ENCODE measurements around the gene ERN1. TPM values are rescaled to one million over a fixed set of nuclear protein-coding genes. Genes with fewer than 3 reads are reported as not detected.

Gene ERN1
- total and polyA plus RNA-seq, 2 experiments from 2014 or later, result 10.3 to 16.5 TPM

DNA sequence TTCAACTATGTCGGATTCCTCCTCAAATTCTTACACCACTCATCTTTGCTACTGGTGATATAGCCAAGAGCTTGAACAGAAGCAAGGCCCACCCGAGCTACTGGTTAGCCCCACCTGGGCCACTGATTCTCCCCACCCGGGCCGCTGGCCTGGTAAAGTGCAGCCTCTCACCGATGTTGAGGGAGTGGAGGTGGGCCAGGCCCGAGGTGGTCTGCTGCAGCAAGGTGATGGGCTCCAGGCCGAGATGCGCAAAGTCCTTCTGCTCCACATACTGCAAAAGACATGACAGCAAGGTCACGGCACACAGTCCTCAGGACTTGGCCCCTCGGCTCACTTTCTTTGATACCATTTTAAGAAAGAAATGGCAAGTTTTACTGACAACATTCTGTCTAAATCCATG is 76.8 kb downstream of the ERN1 start:
- Histone ChIP-seq H4K20me1 (ENCODE audit: insufficient read depth, poor library complexity, severe bottlenecking) (no peaks in the 10 kb centered on the region), H3K9me2 (replicated peaks; ENCODE audit: insufficient read depth) (no peaks in the 10 kb centered on the region), H3K4me2 (no peak overlapping the region), H3K4me1 (ENCODE audit: insufficient read depth) (no peaks in the 10 kb centered on the region), H2AFZ (no peak overlapping the region), H3K27me3 (no peaks in the 10 kb centered on the region), H3K9me3 (ENCODE audit: low read depth) (no peaks in the 10 kb centered on the region), H3K4me3 (no peak overlapping the region), H3K79me2 (no peaks in the 10 kb centered on the region), H3K27ac (no peak overlapping the region), H3K36me3 (replicated peaks; ENCODE audit: insufficient read depth, low read depth) (no peaks in the 10 kb centered on the region)
- no peak for DNase-seq (ENCODE audit: low spot score)
- 96% methylated on average over 10 of the region's 10 CpGs for WGBS (ENCODE audit: low lambda C conversion rate, missing lambda C conversion rate)
- TF ChIP-seq EZH2 (IDR thresholded peaks at IDR 0.05; ENCODE audit: borderline replicate concordance) (no peak), EZH2phosphoT487 (IDR thresholded peaks at IDR 0.05; ENCODE audit: low read depth, severe bottlenecking, unreplicated experiment) (no peak)
- TF ChIP-seq, protein P1, sequence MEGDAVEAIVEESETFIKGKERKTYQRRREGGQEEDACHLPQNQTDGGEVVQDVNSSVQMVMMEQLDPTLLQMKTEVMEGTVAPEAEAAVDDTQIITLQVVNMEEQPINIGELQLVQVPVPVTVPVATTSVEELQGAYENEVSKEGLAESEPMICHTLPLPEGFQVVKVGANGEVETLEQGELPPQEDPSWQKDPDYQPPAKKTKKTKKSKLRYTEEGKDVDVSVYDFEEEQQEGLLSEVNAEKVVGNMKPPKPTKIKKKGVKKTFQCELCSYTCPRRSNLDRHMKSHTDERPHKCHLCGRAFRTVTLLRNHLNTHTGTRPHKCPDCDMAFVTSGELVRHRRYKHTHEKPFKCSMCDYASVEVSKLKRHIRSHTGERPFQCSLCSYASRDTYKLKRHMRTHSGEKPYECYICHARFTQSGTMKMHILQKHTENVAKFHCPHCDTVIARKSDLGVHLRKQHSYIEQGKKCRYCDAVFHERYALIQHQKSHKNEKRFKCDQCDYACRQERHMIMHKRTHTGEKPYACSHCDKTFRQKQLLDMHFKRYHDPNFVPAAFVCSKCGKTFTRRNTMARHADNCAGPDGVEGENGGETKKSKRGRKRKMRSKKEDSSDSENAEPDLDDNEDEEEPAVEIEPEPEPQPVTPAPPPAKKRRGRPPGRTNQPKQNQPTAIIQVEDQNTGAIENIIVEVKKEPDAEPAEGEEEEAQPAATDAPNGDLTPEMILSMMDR (IDR thresholded peaks at IDR 0.05; ENCODE audit: poor library complexity), result no peak

DNA sequence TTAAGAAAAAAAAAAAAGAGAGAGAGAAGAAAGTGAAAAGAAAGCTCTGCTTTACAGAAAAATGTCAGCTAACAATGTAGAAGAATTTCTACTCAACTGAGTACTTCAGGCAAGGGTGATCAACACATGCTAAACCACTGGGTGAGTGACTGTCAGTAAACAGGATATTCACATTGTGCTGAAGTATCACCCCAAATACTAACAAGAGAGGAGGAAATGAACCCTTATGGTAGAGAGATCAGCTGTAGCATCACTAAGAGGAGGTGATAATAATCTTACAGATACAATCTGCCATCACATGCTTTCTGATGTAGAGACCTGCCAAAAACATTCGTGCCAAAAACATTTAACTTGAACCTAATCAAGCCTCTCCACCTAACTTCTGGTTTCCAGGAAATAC is 78.8 kb downstream of the ERN1 start:
- Histone ChIP-seq H2AFZ (no peak overlapping the region), H3K27ac (no peak overlapping the region), H3K79me2 (no peaks in the 10 kb centered on the region), H4K20me1 (ENCODE audit: insufficient read depth, poor library complexity, severe bottlenecking) (no peaks in the 10 kb centered on the region), H3K4me1 (ENCODE audit: insufficient read depth) (no peaks in the 10 kb centered on the region), H3K4me3 (no peak overlapping the region), H3K36me3 (replicated peaks; ENCODE audit: insufficient read depth, low read depth) (no peaks in the 10 kb centered on the region), H3K9me2 (replicated peaks; ENCODE audit: insufficient read depth) (no peaks in the 10 kb centered on the region), H3K9me3 (ENCODE audit: low read depth) (no peaks in the 10 kb centered on the region), H3K4me2 (no peak overlapping the region), H3K27me3 (no peaks in the 10 kb centered on the region)
- TF ChIP-seq, protein P1 (IDR thresholded peaks at IDR 0.05; ENCODE audit: poor library complexity), result no peak
- TF ChIP-seq EZH2phosphoT487 (IDR thresholded peaks at IDR 0.05; ENCODE audit: low read depth, severe bottlenecking, unreplicated experiment), result no peak
- no peak for TF ChIP-seq EZH2 (IDR thresholded peaks at IDR 0.05; ENCODE audit: borderline replicate concordance)
- no peak for DNase-seq (ENCODE audit: low spot score)
- WGBS (ENCODE audit: low lambda C conversion rate, missing lambda C conversion rate), result 68% methylated on average over 1 of the region's 1 CpG

- Histone ChIP-seq H3K27me3 (no peaks in the 10 kb centered on the region), H3K27ac (no peak overlapping the region), H2AFZ (no peak overlapping the region), H3K9me2 (replicated peaks; ENCODE audit: insufficient read depth) (no peaks in the 10 kb centered on the region), H3K9me3 (ENCODE audit: low read depth) (no peaks in the 10 kb centered on the region), H3K4me1 (ENCODE audit: insufficient read depth) (no peaks in the 10 kb centered on the region), H3K4me2 (no peak overlapping the region), H3K79me2 (no peaks in the 10 kb centered on the region), H3K36me3 (replicated peaks; ENCODE audit: insufficient read depth, low read depth) (no peaks in the 10 kb centered on the region), H4K20me1 (ENCODE audit: insufficient read depth, poor library complexity, severe bottlenecking) (no peaks in the 10 kb centered on the region), H3K4me3 (no peak overlapping the region)
- DNase-seq (ENCODE audit: low spot score), result no peak
- 98% methylated on average over 9 of the region's 9 CpGs for WGBS (ENCODE audit: low lambda C conversion rate, missing lambda C conversion rate)
- no peak for TF ChIP-seq EZH2 (IDR thresholded peaks at IDR 0.05; ENCODE audit: borderline replicate concordance)
- TF ChIP-seq, protein P1 (IDR thresholded peaks at IDR 0.05; ENCODE audit: poor library complexity), result no peak
- TF ChIP-seq EZH2phosphoT487 (IDR thresholded peaks at IDR 0.05; ENCODE audit: low read depth, severe bottlenecking, unreplicated experiment), result no peak
Measured at GRCh38 chr17:64048805-64049204, 81.1 kb downstream of the ERN1 start.

GRCh38 chr17:64045176-64045575 is 84.8 kb downstream of the ERN1 start:
- no peaks in the 10 kb centered on the region for H3K4me1 ChIP-seq (ENCODE audit: insufficient read depth)
- TF ChIP-seq, protein P1 (IDR thresholded peaks at IDR 0.05; ENCODE audit: poor library complexity), result no peak
- TF ChIP-seq EZH2 (IDR thresholded peaks at IDR 0.05; ENCODE audit: borderline replicate concordance), result no peak
- TF ChIP-seq EZH2phosphoT487 (IDR thresholded peaks at IDR 0.05; ENCODE audit: low read depth, severe bottlenecking, unreplicated experiment), result no peak
- no peak overlapping the region for H3K27ac ChIP-seq
- no peak overlapping the region for H2AFZ ChIP-seq
- no peaks in the 10 kb centered on the region for H3K9me3 ChIP-seq (ENCODE audit: low read depth)
- no peak for DNase-seq (ENCODE audit: low spot score)
- 91% methylated on average over 13 of the region's 13 CpGs for WGBS (ENCODE audit: low lambda C conversion rate, missing lambda C conversion rate)
- H3K36me3 ChIP-seq (replicated peaks; ENCODE audit: insufficient read depth, low read depth), result no peaks in the 10 kb centered on the region
- no peaks in the 10 kb centered on the region for H3K27me3 ChIP-seq
- H3K4me3 ChIP-seq, result no peak overlapping the region
- H3K4me2 ChIP-seq, result no peak overlapping the region
- H3K9me2 ChIP-seq (replicated peaks; ENCODE audit: insufficient read depth), result no peaks in the 10 kb centered on the region
- no peaks in the 10 kb centered on the region for H3K79me2 ChIP-seq
- no peaks in the 10 kb centered on the region for H4K20me1 ChIP-seq (ENCODE audit: insufficient read depth, poor library complexity, severe bottlenecking)
